Endothelial cell of umbilical vein (primary cell): Measurements from ENCODE around the gene MCTP1. TPM values are rescaled to one million over a fixed set of nuclear protein-coding genes. Genes with fewer than 3 reads are reported as not detected.

ENCODE experiments used
- BruUV-seq: library from RNA; stranded (reverse); fragments of 400-500 nt; replicated peaks from 2 replicates; lab custom pipeline; 2021; lab: Mats Ljungman, UMichigan
- CTCF ChIA-PET: fragments of 300-600, 350-600 bp; sonication (Branson Sonifier 250); formaldehyde crosslinking; loops from one replicate; lab custom pipeline; 2021; ENCODE audit warnings: antibody characterized with exemption, inconsistent platforms; lab: Charles Lee
- POLR2A ChIA-PET: fragments of 300-600, 350-600 bp; sonication (Branson Sonifier 250); formaldehyde crosslinking; loops from one replicate; lab custom pipeline; 2021; ENCODE audit warnings: antibody characterized with exemption, inconsistent platforms; lab: Charles Lee
- DNase-seq: peaks from one replicate; pipeline ENCODE4 v3.0.0-alpha.2; 2011; ENCODE audit warnings: low read depth, low spot score
- FAIRE-seq: peaks from 2 replicates; lab custom pipeline; 2011; peaks lifted over from hg19 to GRCh38; lab: Jason Lieb, UNC
- H2AFZ ChIP-seq: 2 replicates; pipeline ENCODE4 v1.6.0; 2012; ENCODE audit warnings: low read depth, low read length, control low read depth, inconsistent platforms
- H3K27ac ChIP-seq: 2 replicates; pipeline ENCODE4 v1.5.1; 2011; ENCODE audit warnings: low read depth, mild to moderate bottlenecking, control low read depth, low read length, moderate library complexity; ENCODE audit not compliant: insufficient read depth
- H3K27me3 ChIP-seq, 2 experiments: 2 replicates each; pipeline versions ENCODE4 v1.6.0 to v1.6.1; 2011; ENCODE audit warnings: low read length in 2 of 2, mixed read lengths in 1 of 2; ENCODE audit not compliant: control insufficient read depth in 2 of 2, insufficient read depth in 2 of 2
- H3K36me3 ChIP-seq, 2 experiments: 2 replicates in 1 of 2; 3 replicates in 1 of 2; pipeline ENCODE4 v1.5.1; 2011; ENCODE audit warnings: low read length in 2 of 2, mild to moderate bottlenecking in 1 of 2, moderate library complexity in 1 of 2; ENCODE audit not compliant: control insufficient read depth in 2 of 2, insufficient read depth in 2 of 2; ENCODE audit errors: extremely low read depth in 1 of 2
- H3K4me1 ChIP-seq: 3 replicates; pipeline ENCODE4 v1.5.1; 2011; ENCODE audit warnings: mild to moderate bottlenecking, low read length; ENCODE audit not compliant: control insufficient read depth, insufficient read depth; ENCODE audit errors: extremely low read depth
- H3K4me2 ChIP-seq: 2 replicates; pipeline ENCODE4 v1.6.1; 2011; ENCODE audit warnings: low read length, control low read depth, mixed read lengths; ENCODE audit not compliant: insufficient read depth
- H3K4me3 ChIP-seq, 3 experiments: fragments of 200-600 bp in 1 of 3; sonication (generic), shearing (Covaris generic) in 1 of 3; replicated peaks in 1 of 3; 2 replicates each; pipeline ENCODE4 v1.5.1; 2011 to 2016; ENCODE audit warnings: control low read depth in 3 of 3, low read length in 3 of 3, mild to moderate bottlenecking in 2 of 3, inconsistent platforms in 1 of 3, low read depth in 1 of 3, moderate library complexity in 1 of 3; ENCODE audit not compliant: insufficient read depth in 1 of 3
- H3K79me2 ChIP-seq: 2 replicates; pipeline ENCODE4 v1.6.0; 2012; ENCODE audit warnings: low read length, inconsistent platforms; ENCODE audit not compliant: control insufficient read depth, insufficient read depth
- H3K9ac ChIP-seq: replicated peaks from 2 replicates; pipeline ENCODE3; 2011; ENCODE audit warnings: low read length, control low read depth; ENCODE audit not compliant: insufficient read depth; ENCODE audit errors: extremely low read depth
- H3K9me1 ChIP-seq: replicated peaks from 3 replicates; pipeline ENCODE4 v1.6.0; 2011; ENCODE audit warnings: mild to moderate bottlenecking, low read length; ENCODE audit not compliant: control insufficient read depth, insufficient read depth; ENCODE audit errors: extremely low read depth
- H3K9me3 ChIP-seq: replicated peaks from 2 replicates; pipeline ENCODE4 v1.5.1; 2012; ENCODE audit warnings: low read length, inconsistent platforms; ENCODE audit not compliant: control insufficient read depth, insufficient read depth
- H4K20me1 ChIP-seq: replicated peaks from 2 replicates; pipeline ENCODE3; 2011; ENCODE audit warnings: mild to moderate bottlenecking, low read length; ENCODE audit not compliant: control insufficient read depth, insufficient read depth; ENCODE audit errors: extremely low read depth
- CTCF ChIP-seq, 2 donors: IDR thresholded peaks; 1 replicate in 1 of 2; 2 replicates in 1 of 2; pipeline ENCODE4 v1.5.1; 2011; ENCODE audit warnings: low read length in 2 of 2, mild to moderate bottlenecking in 2 of 2, moderate library complexity in 2 of 2, control low read depth in 1 of 2, inconsistent platforms in 1 of 2, low read depth in 1 of 2; ENCODE audit not compliant: insufficient read depth in 1 of 2; ENCODE audit errors: extremely low read depth in 1 of 2
- EZH2 ChIP-seq: IDR thresholded peaks from 2 replicates; pipeline ENCODE4 v1.6.1; 2012; ENCODE audit warnings: borderline replicate concordance, low read depth, mild to moderate bottlenecking, moderate library complexity, low read length, inconsistent platforms; ENCODE audit not compliant: severe bottlenecking
- FOS ChIP-seq: IDR thresholded peaks from 2 replicates; pipeline ENCODE4 v1.6.1; 2011; ENCODE audit warnings: mild to moderate bottlenecking, low read length, moderate library complexity, borderline replicate concordance; ENCODE audit not compliant: insufficient read depth
- GATA2 ChIP-seq: IDR thresholded peaks from 2 replicates; pipeline ENCODE4 v1.7.0; 2011; ENCODE audit warnings: low read depth, mild to moderate bottlenecking, moderate library complexity, mixed read lengths, low read length; ENCODE audit not compliant: insufficient read length, insufficient read depth
- JUN ChIP-seq: IDR thresholded peaks from 2 replicates; pipeline ENCODE4 v1.6.1; 2011; ENCODE audit warnings: borderline replicate concordance, low read depth; ENCODE audit not compliant: insufficient read length, insufficient read depth
- MAX ChIP-seq: IDR thresholded peaks from 2 replicates; pipeline ENCODE4 v1.6.1; 2011; ENCODE audit not compliant: insufficient read depth, insufficient read length
- MYC ChIP-seq: IDR thresholded peaks from one replicate; pipeline ENCODE4 v1.6.1; 2011; ENCODE audit warnings: mild to moderate bottlenecking, low read depth, low read length
- POLR2A ChIP-seq: IDR thresholded peaks from 2 replicates; pipeline ENCODE4 v1.6.1; 2012; ENCODE audit warnings: low read depth, mild to moderate bottlenecking, control low read depth, low read length
- POLR2AphosphoS5 ChIP-seq: IDR thresholded peaks from 2 replicates; pipeline ENCODE4 v1.6.1; 2012; ENCODE audit warnings: low read depth, mild to moderate bottlenecking, control low read depth, low read length, moderate library complexity; ENCODE audit not compliant: insufficient read depth
- dilution Hi-C: fragments of 300-500 bp; cut with MboI; formaldehyde crosslinking; loops from one replicate; pipeline ENCODE4 v1.15.0; 2019; ENCODE audit warnings: low sequenced_read_pairs; ENCODE audit not compliant: extremely low pct_ligation_motif_present
- intact Hi-C: fragments of 100-400 bp; cut with micrococcal nuclease; formaldehyde crosslinking; loops from one replicate; pipeline ENCODE4 v1.10.0; 2022
- polyA plus RNA-seq, 4 experiments: library from polyadenylated mRNA; depleted of rRNA in 3 of 4; stranded (reverse) in 3 of 4; unstranded in 1 of 4; fragments of >200 nt; gene quantifications; 2 replicates each; pipeline versions ENCODE4 v1.2.1 to v1.2.3, GENCODE V29; 2011 to 2012; ENCODE audit warnings: missing spikeins in 1 of 4
- total RNA-seq: library from RNA; stranded (reverse); gene quantifications from 2 replicates; pipeline ENCODE4 v1.2.3, GENCODE V29; 2021

MCTP1 gene
- total and polyA plus RNA-seq, 2 donors (not counting 3 experiments of a cell fraction or from before 2014, with no cell fraction given) = 79.3 to 203 TPM

GRCh38 chr5:95237324-95237723 is 47.6 kb downstream of the MCTP1 start:
- BruUV-seq = no TSS peak
- DNase-seq = no peak
- no peaks in the 10 kb centered on the region for H3K27me3 ChIP-seq
- peak overlapping the region; percentile 82 for H3K27ac ChIP-seq
- TF ChIP-seq MYC (no peak), CTCF (IDR thresholded peaks at IDR 0.05; ENCODE audit: extremely low read depth in 1 of 2, insufficient read depth in 1 of 2, low read depth in 1 of 2, low read length in 2 of 2) (no peak), GATA2 (no peak), POLR2A (no peak), EZH2 (no peak), JUN (no peak), POLR2AphosphoS5 (no peak), MAX (no peak), FOS (no peak)
- H3K4me3 ChIP-seq = no peak overlapping the region
- ChIA-PET POLR2A (no interaction called here), CTCF (interaction anchor here (1.5 to 6.0 kb wide), 2 partner anchors 10 to 269 kb away, joined by 7 to 75 read pairs; no protein-coding TSS in a partner anchor)
- no peaks in the 10 kb centered on the region for H3K9me1 ChIP-seq
- peaks cover 32% of the 10 kb centered on the region for H3K4me1 ChIP-seq
- intact Hi-C loops = no loop called here
- H3K4me2 ChIP-seq = no peak overlapping the region
- H3K9ac ChIP-seq = no peak overlapping the region
- H3K79me2 ChIP-seq = no peaks in the 10 kb centered on the region
- no peak for FAIRE-seq
- H2AFZ ChIP-seq = no peak overlapping the region
- dilution Hi-C loops = no loop called here
- H3K36me3 ChIP-seq = no peaks in the 10 kb centered on the region
- H3K9me3 ChIP-seq = no peaks in the 10 kb centered on the region
- H4K20me1 ChIP-seq = no peaks in the 10 kb centered on the region
